Measurements from ENCODE around the gene GRN. TPM values are rescaled to one million over a fixed set of nuclear protein-coding genes. Genes with fewer than 3 reads are reported as not detected.
"Not testable (repeated sequence)": the region's sequence is repeated elsewhere in the genome, so short reads cannot be mapped to it uniquely, and the experiment has no call there.

GRN gene
- total RNA-seq, 1 donor from 2014 or later, result 270 TPM

DNA sequence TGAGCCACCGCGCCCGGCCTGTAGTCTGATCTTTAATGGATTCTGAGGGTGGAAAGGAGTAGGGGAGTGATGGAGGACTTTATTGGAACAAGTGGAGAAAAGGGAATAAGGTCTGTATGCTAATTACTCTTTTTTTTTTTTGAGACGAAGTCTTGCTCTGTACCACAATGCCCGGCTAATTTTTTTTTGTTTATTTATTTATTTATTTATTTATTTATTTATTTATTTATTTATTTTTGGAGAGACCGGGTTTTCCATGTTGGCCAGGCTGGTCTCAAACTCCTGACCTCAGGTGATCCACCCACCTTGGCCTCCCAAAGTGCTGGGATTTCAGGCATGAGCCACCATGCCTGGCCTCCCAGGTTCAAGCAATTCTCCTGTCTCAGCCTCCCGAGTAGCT is 15.6 kb upstream of the GRN start:
- H3K4me3 ChIP-seq (ENCODE audit: low read length in 3 of 3); H3K9ac ChIP-seq (ENCODE audit: low read depth in 1 of 3, low read length in 3 of 3); H3K27ac ChIP-seq (ENCODE audit: low read depth, low read length); H3K27me3 ChIP-seq (ENCODE audit: control insufficient read depth in 3 of 3, insufficient read depth in 3 of 3, low read length in 3 of 3); H3K9me3 ChIP-seq (ENCODE audit: control insufficient read depth in 3 of 3, low read length in 3 of 3); H3K36me3 ChIP-seq (ENCODE audit: control insufficient read depth in 3 of 3, insufficient read depth in 3 of 3, low read length in 3 of 3): not testable (repeated sequence)
- H3K4me1 ChIP-seq (ENCODE audit: control insufficient read depth in 3 of 3, insufficient read depth in 3 of 3, low read length in 3 of 3), result peaks cover 8 to 21% (median 13%) of the 10 kb centered on the region in 3 donors

DNA sequence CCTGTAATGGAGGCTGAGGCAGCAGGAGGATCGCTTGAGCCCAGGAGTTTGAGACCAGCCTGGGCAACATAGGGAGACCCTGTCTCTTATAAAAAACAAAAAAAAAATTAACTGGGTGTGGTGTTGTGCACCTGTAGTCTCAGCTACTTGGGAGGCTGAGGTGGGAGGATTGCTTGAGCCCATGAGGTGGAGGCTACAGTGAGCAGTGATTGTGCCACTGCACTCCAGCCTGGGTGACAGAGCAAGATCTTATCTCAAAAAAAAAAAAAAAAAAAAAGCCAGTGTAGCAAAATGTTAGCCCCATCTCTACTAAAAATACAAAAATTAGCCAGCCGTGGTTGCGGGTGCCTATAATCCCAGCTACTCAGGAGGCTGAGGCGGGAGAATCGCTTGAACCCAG is 14.8 kb upstream of the GRN start:
- H3K9me3 ChIP-seq (ENCODE audit: control insufficient read depth in 3 of 3, low read length in 3 of 3); H3K4me3 ChIP-seq (ENCODE audit: low read length in 3 of 3); H3K27me3 ChIP-seq (ENCODE audit: control insufficient read depth in 3 of 3, insufficient read depth in 3 of 3, low read length in 3 of 3); H3K36me3 ChIP-seq (ENCODE audit: control insufficient read depth in 3 of 3, insufficient read depth in 3 of 3, low read length in 3 of 3); H3K27ac ChIP-seq (ENCODE audit: low read depth, low read length); H3K9ac ChIP-seq (ENCODE audit: low read depth in 1 of 3, low read length in 3 of 3): not testable (repeated sequence)
- H3K4me1 ChIP-seq (ENCODE audit: control insufficient read depth in 3 of 3, insufficient read depth in 3 of 3, low read length in 3 of 3), result peaks cover 8 to 19% (median 13%) of the 10 kb centered on the region in 3 donors

DNA sequence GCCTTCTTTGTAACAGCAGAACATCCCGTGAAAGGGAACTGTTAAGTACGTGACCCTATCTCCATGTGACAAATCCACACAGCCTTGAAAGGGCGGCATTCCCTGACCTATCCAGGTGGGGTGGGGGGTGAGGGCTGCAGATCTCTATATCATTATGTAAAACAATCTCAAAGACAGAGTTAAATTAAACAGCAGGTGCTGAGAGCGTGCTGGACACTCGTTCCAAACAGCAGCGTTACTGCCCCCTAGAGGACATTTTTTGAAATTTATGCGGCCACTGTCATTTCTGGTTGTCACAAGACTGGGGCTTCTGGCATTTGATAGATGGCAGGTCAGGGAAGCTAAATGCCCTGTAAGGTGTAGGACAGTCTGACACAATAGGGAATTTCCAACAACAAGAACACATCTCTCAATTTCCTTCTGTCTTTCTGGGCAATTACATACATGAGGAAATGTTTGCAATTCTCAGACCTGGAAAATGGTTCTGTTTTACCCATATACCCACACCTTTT is 13.8 kb upstream of the GRN start:
- peak overlapping the region in 1 of 3 donors; percentile 2 for H3K4me3 ChIP-seq (ENCODE audit: low read length in 3 of 3)
- H3K27me3 ChIP-seq (ENCODE audit: control insufficient read depth in 3 of 3, insufficient read depth in 3 of 3, low read length in 3 of 3), result peaks cover 0 to 3% (median 0%) of the 10 kb centered on the region in 3 donors
- H3K4me1 ChIP-seq (ENCODE audit: control insufficient read depth in 3 of 3, insufficient read depth in 3 of 3, low read length in 3 of 3), result peaks cover 8 to 10% (median 9%) of the 10 kb centered on the region in 3 donors
- no peak overlapping the region for H3K27ac ChIP-seq (ENCODE audit: low read depth, low read length)
- peak overlapping the region in 2 of 3 donors; percentile 57 to 61 for H3K9ac ChIP-seq (ENCODE audit: low read depth in 1 of 3, low read length in 3 of 3)
- H3K36me3 ChIP-seq (ENCODE audit: control insufficient read depth in 3 of 3, insufficient read depth in 3 of 3, low read length in 3 of 3), result no peaks in the 10 kb centered on the region
- H3K9me3 ChIP-seq (ENCODE audit: control insufficient read depth in 3 of 3, low read length in 3 of 3), result no peaks in the 10 kb centered on the region

DNA sequence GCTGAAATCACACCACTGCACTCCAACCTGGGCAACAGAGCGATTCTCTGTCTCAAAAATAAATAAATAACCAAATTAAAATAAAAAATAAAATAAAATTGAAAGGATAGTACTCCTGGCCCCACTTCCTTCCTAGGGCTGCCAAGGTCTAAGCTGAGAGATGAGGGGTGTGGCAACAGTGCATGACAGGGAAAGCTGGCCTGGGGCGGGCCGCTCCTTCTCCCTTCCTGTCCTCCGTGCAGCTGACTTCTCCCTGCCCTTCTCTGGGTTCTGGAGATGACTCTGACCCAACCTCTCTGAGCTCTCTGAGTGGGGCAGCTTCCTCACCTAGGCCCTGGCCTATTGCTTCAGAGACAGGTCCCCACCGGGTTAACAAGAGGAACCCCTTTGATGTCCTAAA is 11.7 kb upstream of the GRN start:
- H3K9ac ChIP-seq (ENCODE audit: low read depth in 1 of 3, low read length in 3 of 3), result no peak overlapping the region
- peaks cover 0 to 3% (median 0%) of the 10 kb centered on the region in 3 donors for H3K27me3 ChIP-seq (ENCODE audit: control insufficient read depth in 3 of 3, insufficient read depth in 3 of 3, low read length in 3 of 3)
- peaks cover 5 to 8% (median 6%) of the 10 kb centered on the region in 3 donors for H3K4me1 ChIP-seq (ENCODE audit: control insufficient read depth in 3 of 3, insufficient read depth in 3 of 3, low read length in 3 of 3)
- no peak overlapping the region for H3K27ac ChIP-seq (ENCODE audit: low read depth, low read length)
- no peak overlapping the region for H3K4me3 ChIP-seq (ENCODE audit: low read length in 3 of 3)
- H3K9me3 ChIP-seq (ENCODE audit: control insufficient read depth in 3 of 3, low read length in 3 of 3), result no peaks in the 10 kb centered on the region
- H3K36me3 ChIP-seq (ENCODE audit: control insufficient read depth in 3 of 3, insufficient read depth in 3 of 3, low read length in 3 of 3), result no peaks in the 10 kb centered on the region

DNA sequence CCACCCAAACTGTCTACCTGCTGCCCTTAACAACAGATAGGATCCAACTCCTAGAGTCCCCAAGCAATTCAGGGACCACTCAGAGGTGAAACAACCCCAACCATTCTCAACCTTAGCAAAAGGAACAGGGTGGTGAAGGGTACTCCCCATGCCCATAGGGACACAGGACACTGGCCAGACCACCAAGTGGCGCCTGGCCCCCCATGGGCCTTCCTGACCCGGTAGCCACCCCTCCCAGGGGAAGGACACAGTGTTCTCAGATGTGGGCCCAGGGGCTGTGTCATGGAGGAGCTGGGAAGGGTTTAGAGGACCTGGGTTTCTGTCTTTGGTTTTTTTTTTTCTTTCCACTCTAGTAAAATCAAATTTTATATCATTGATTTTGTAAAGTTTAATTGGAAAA is 10.8 kb upstream of the GRN start:
- peaks cover 0 to 5% (median 0%) of the 10 kb centered on the region in 3 donors for H3K27me3 ChIP-seq (ENCODE audit: control insufficient read depth in 3 of 3, insufficient read depth in 3 of 3, low read length in 3 of 3)
- H3K27ac ChIP-seq (ENCODE audit: low read depth, low read length), result no peak overlapping the region
- no peaks in the 10 kb centered on the region for H3K9me3 ChIP-seq (ENCODE audit: control insufficient read depth in 3 of 3, low read length in 3 of 3)
- H3K4me1 ChIP-seq (ENCODE audit: control insufficient read depth in 3 of 3, insufficient read depth in 3 of 3, low read length in 3 of 3), result peaks cover 5 to 8% (median 6%) of the 10 kb centered on the region in 3 donors
- H3K9ac ChIP-seq (ENCODE audit: low read depth in 1 of 3, low read length in 3 of 3), result no peak overlapping the region
- H3K4me3 ChIP-seq (ENCODE audit: low read length in 3 of 3), result no peak overlapping the region
- H3K36me3 ChIP-seq (ENCODE audit: control insufficient read depth in 3 of 3, insufficient read depth in 3 of 3, low read length in 3 of 3), result no peaks in the 10 kb centered on the region

- Histone ChIP-seq H3K4me3 (ENCODE audit: low read length in 3 of 3) (no peak overlapping the region), H3K27me3 (ENCODE audit: control insufficient read depth in 3 of 3, insufficient read depth in 3 of 3, low read length in 3 of 3) (peaks cover 0 to 5% (median 0%) of the 10 kb centered on the region in 3 donors), H3K27ac (ENCODE audit: low read depth, low read length) (no peak overlapping the region), H3K9me3 (ENCODE audit: control insufficient read depth in 3 of 3, low read length in 3 of 3) (no peaks in the 10 kb centered on the region), H3K9ac (ENCODE audit: low read depth in 1 of 3, low read length in 3 of 3) (no peak overlapping the region), H3K36me3 (ENCODE audit: control insufficient read depth in 3 of 3, insufficient read depth in 3 of 3, low read length in 3 of 3) (no peaks in the 10 kb centered on the region), H3K4me1 (ENCODE audit: control insufficient read depth in 3 of 3, insufficient read depth in 3 of 3, low read length in 3 of 3) (peaks cover 5 to 8% (median 6%) of the 10 kb centered on the region in 3 donors)
Measured at GRCh38 chr17:44334727-44335126, 10.4 kb upstream of the GRN start.

DNA sequence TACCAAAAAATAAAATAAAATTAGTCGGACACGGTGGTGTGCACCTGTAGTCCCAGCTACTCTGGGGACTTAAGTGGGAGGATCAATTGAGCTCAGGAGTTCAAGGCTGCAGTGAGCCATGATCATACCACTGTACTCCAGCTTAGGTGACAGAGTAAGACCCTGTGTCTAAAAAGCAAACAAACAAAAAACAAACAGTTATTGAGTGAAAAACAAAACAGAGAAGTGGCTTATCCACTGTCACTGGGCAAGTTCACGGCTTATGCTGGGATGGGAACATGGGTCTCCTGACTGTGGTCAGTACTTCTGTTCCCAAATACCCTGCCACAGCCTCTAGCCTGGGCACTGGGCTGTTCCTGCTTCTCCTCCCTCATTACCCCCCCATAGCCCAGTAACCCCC is 9.5 kb upstream of the GRN start:
- Histone ChIP-seq H3K4me1 (ENCODE audit: control insufficient read depth in 3 of 3, insufficient read depth in 3 of 3, low read length in 3 of 3) (peaks cover 5 to 8% (median 6%) of the 10 kb centered on the region in 3 donors), H3K36me3 (ENCODE audit: control insufficient read depth in 3 of 3, insufficient read depth in 3 of 3, low read length in 3 of 3) (no peaks in the 10 kb centered on the region), H3K4me3 (ENCODE audit: low read length in 3 of 3) (no peak overlapping the region), H3K27me3 (ENCODE audit: control insufficient read depth in 3 of 3, insufficient read depth in 3 of 3, low read length in 3 of 3) (peaks cover 0 to 5% (median 0%) of the 10 kb centered on the region in 3 donors), H3K9me3 (ENCODE audit: control insufficient read depth in 3 of 3, low read length in 3 of 3) (no peaks in the 10 kb centered on the region), H3K27ac (ENCODE audit: low read depth, low read length) (no peak overlapping the region), H3K9ac (ENCODE audit: low read depth in 1 of 3, low read length in 3 of 3) (no peak overlapping the region)

DNA sequence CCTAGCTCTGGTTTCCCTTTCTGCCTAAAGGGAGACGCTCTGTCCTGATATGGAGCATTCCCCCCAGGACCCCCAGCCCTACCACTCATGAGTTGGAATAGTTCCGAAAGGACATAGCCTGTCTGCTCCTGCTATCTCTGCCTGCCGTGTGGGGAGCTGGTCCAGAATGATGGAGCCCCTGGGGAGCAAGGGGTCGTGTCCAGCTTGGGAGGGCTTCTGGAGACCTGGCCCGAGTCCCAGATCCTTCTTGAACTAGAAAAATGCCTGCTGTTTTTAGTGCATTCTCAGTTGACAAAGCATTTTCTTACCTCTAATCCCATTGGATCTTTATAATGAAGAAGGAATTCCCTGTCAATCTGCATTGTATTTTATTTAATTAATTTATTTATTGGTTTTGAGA is 9.1 kb upstream of the GRN start:
- no peak overlapping the region for H3K27ac ChIP-seq (ENCODE audit: low read depth, low read length)
- H3K36me3 ChIP-seq (ENCODE audit: control insufficient read depth in 3 of 3, insufficient read depth in 3 of 3, low read length in 3 of 3), result no peaks in the 10 kb centered on the region
- H3K9ac ChIP-seq (ENCODE audit: low read depth in 1 of 3, low read length in 3 of 3), result no peak overlapping the region
- H3K27me3 ChIP-seq (ENCODE audit: control insufficient read depth in 3 of 3, insufficient read depth in 3 of 3, low read length in 3 of 3), result peaks cover 0 to 5% (median 0%) of the 10 kb centered on the region in 3 donors
- no peaks in the 10 kb centered on the region for H3K9me3 ChIP-seq (ENCODE audit: control insufficient read depth in 3 of 3, low read length in 3 of 3)
- H3K4me1 ChIP-seq (ENCODE audit: control insufficient read depth in 3 of 3, insufficient read depth in 3 of 3, low read length in 3 of 3), result peaks cover 3 to 6% (median 5%) of the 10 kb centered on the region in 3 donors
- H3K4me3 ChIP-seq (ENCODE audit: low read length in 3 of 3), result no peak overlapping the region

DNA sequence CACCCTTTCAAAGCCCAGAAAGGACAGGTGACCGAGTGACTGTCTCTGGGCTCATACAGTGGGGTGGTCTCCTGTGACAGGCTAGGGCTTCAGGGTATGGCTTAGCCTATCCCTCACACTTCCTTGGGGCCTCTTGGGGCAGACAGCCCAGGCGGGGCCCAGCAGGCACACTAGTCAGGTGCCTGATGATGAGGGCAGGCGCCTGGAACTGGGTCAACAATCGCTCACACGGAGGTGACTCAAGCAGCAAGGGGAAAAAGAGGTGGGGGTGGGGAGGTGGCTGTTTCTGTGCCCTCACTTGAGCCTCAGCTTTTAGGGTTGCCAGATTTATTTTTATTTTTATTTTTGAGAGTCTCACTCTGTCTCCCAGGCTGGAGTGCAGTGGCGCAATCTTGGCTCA is 6.4 kb upstream of the GRN start:
- no peaks in the 10 kb centered on the region for H3K9me3 ChIP-seq (ENCODE audit: control insufficient read depth in 3 of 3, low read length in 3 of 3)
- peaks cover 0 to 3% (median 0%) of the 10 kb centered on the region in 3 donors for H3K4me1 ChIP-seq (ENCODE audit: control insufficient read depth in 3 of 3, insufficient read depth in 3 of 3, low read length in 3 of 3)
- H3K36me3 ChIP-seq (ENCODE audit: control insufficient read depth in 3 of 3, insufficient read depth in 3 of 3, low read length in 3 of 3), result no peaks in the 10 kb centered on the region
- no peak overlapping the region for H3K4me3 ChIP-seq (ENCODE audit: low read length in 3 of 3)
- no peak overlapping the region for H3K9ac ChIP-seq (ENCODE audit: low read depth in 1 of 3, low read length in 3 of 3)
- H3K27me3 ChIP-seq (ENCODE audit: control insufficient read depth in 3 of 3, insufficient read depth in 3 of 3, low read length in 3 of 3), result peaks cover 0 to 5% (median 0%) of the 10 kb centered on the region in 3 donors
- no peak overlapping the region for H3K27ac ChIP-seq (ENCODE audit: low read depth, low read length)

DNA sequence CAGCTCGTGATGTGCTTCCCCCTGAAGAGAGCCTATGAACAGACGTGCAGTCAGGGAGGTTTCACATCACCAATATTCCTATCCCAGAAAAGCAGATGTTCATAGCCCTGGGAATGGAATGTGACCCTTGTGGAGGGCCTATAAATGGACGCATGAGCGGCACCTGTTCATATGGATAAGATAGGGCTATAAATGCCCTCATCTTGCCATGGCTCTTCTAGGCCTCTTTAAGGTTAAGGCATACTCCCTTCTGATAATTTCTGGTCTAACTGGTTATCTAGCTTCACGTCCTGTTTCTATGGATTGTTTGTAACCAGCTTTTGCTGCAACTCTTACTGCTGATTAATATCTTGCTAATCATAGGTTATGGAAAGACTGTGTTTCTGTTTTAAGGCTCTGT is 4.5 kb upstream of the GRN start:
- not testable (repeated sequence) for H3K4me3 ChIP-seq (ENCODE audit: low read length in 3 of 3); H3K36me3 ChIP-seq (ENCODE audit: control insufficient read depth in 3 of 3, insufficient read depth in 3 of 3, low read length in 3 of 3); H3K27me3 ChIP-seq (ENCODE audit: control insufficient read depth in 3 of 3, insufficient read depth in 3 of 3, low read length in 3 of 3); H3K9ac ChIP-seq (ENCODE audit: low read depth in 1 of 3, low read length in 3 of 3); H3K9me3 ChIP-seq (ENCODE audit: control insufficient read depth in 3 of 3, low read length in 3 of 3); H3K27ac ChIP-seq (ENCODE audit: low read depth, low read length)
- peaks cover 6 to 16% (median 7%) of the 10 kb centered on the region in 3 donors for H3K4me1 ChIP-seq (ENCODE audit: control insufficient read depth in 3 of 3, insufficient read depth in 3 of 3, low read length in 3 of 3)
